HG02759 (cell line): ENCODE measurements around the gene TFE3.

Source experiments
- ATAC-seq: cut with Tn5 transposase; IDR thresholded peaks from one replicate; pipeline ENCODE4 v1.9.1; 2021; ENCODE audit warnings: mild to moderate bottlenecking, moderate library complexity; ENCODE audit not compliant: unreplicated experiment

TFE3 gene

DNA sequence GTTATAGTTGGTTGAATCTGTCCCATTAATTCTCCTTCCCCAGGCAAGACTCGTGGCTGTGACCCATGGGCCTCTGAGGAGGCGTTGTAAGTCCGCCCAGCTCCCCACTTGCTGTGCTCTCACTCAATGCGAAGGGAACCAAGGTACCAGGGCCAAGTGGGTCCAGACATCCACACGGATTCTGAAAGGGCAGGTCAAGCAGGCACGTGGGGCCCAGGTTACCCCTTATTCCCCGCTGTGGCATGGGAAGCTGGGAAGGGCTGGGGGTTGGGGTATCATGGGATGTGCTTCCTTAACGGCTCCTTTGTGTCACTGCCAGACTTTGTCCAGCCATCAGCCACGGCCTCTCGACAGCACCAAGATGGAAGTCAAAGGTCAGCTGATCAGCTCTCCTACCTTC is 18.8 kb upstream of the TFE3 start:
- ATAC-seq: no peak

GRCh38 chrX:49061490-49061889 is 18.3 kb upstream of the TFE3 start:
- no peak for ATAC-seq

- no peak for ATAC-seq
Measured at GRCh38 chrX:49060914-49061313, 17.8 kb upstream of the TFE3 start.

GRCh38 chrX:49059681-49060085 is 16.5 kb upstream of the TFE3 start:
- ATAC-seq: no peak

DNA sequence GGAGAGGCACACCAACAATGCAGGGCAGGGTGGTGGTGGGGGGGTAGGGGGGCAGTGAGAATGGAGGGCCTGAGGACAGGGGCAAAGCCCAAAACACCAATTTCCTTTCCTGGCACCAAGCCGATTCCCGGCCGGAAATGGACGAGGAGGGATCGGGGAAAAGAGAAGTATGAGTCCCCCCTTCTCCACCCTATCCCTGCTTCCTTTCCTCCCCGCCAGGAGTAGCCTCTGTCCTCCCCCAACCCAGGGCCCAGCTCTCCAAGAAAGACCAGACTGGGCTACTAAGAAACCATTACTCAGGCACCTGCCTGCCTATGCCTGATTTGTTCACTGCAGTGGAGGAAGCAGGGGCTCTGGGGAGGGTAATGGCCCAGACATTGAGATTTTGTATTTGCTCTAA is 16.0 kb upstream of the TFE3 start:
- ATAC-seq: no peak

- ATAC-seq: no peak
Measured at GRCh38 chrX:49058794-49059193, 15.6 kb upstream of the TFE3 start, which contains the start of gene CCDC120. TSS of gene CCDC120 (plus strand) at chrX:49058999. CDS start at chrX:49062042, 3,043 bp downstream.

- ATAC-seq: no peak
Measured at GRCh38 chrX:49054073-49054762, 11.1 kb upstream of the TFE3 start.

GRCh38 chrX:49053223-49054072 is 10.3 kb upstream of the TFE3 start:
- peak; percentile 76 for ATAC-seq

DNA sequence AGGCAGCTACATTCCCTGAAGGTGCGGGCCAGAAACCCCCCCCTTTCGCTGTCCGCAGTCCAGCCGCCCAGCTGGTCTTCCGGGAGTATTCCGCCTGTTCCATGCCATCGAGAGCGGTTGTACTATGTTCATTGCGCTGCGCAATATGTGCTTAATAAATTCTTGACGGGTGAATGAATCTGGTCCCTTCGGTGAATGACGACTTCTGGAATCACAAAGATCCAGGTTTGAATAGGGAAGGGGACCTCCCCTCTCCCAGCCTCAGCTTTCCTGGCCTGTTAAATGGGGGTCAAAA is 777 bp upstream of the TFE3 start:
- ATAC-seq: no peak

DNA sequence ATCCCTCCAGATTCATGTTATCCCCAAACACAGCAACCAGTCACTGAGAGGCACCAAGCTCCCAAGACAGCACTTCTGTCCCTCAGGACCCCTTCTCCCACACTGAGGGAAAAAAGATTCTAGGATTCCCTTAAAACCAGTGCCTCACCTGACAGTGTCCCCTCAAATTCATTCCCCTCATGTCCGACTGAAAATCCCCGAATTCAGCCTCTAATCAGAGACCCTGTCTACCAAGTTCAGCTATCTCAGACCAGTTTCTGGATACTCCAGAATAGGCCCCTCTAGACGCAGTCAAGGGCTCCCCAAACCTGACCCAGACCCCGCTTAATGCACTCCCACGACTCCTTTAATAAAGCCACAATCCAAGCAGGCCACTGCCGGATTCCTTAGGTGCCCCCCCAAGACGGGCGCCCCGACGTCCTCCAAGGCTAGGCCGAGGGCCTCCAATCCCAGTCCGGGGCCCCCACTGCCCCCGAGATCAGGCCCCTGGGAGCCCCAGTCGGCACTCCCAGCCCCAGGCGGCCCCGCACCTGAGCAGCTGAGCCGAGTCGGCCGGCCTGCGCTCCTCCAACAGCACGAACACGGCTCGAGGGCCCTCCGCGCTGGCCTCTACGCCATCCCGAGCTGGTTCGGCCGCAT is 457 bp downstream of the TFE3 start:
- peak; percentile 2 for ATAC-seq

DNA sequence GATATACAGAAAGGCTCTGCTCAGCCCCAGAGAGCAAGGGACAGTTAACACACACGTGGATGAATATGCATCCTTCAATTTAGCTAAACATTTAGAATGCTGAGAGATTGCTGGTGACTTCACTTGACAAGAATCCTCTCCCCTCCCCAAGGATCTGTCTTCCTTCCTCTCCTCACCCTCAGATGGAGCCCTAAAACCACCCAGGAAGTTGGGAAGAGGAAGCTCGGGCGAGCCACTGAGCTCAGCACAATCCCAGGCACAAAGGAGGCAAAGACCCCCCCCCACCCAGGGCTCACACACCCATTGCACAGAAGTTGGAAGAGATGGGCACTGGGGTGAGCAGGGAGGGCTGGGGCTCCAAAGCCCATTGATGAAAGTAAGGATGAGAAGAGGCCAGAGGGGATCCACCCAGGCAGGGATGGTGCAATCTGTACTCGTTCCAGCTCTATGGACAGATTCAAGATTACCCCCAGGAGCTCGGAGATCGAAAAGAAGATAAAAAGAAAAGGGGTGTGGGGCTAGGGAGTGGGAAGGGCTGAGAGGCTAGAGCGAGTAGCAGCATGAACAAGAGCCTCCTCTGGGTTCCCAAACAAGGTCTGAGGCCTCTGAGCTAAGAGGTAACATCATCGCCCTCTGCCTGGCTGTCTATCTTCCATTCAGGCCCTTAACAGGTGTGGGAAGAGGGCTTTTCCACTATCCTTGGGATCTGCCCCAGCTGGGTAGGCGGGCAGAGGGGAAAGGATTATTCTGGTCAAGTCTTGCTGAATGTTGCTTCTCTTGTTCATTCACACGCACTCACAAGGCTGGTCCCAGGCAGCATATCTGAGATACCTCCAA is 1.2 kb downstream of the TFE3 start:
- ATAC-seq: no peak

- no peak for ATAC-seq
Measured at GRCh38 chrX:49040376-49040955, 2.7 kb downstream of the TFE3 start.

DNA sequence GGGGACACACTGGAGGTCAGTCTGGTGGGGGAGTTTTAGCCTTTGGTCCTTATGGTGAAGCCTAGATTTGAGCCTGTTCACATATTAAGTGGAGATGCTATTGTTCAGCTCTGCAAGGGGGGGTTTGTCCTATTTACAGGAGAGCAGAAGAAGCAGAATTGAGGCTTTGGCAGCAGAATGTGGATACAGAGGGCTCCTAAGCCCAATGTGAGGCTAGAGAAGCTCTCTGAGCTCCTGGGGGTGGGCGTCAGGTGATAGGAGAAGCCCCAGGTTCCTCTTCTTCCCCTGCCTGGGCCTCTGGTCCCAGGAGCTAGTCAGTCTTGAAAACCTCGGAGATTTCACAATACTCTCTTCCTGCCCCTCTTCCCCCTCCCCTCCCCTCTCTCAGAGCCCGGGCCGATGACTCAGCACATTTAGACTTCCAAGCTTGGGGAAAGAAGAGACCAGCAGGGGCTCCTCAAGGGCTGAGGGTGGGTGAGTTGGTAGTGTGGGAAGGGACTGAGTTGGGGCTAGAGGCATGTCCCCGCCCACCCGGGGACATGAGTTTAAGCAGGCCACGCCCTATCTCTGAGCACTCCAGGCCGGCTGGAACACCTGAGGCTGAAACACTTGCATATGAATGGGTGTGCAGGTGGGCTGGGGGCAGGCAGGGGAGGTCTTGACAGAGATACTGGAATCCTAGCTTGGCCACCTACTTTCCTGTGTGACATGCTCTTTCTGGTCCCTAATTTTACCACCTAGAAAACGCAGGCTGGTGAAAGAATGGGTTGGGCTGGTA is 3.4 kb downstream of the TFE3 start:
- ATAC-seq: no peak

- ATAC-seq: no peak
Measured at GRCh38 chrX:49037883-49038475, 5.2 kb downstream of the TFE3 start.

- no peak for ATAC-seq
Measured at GRCh38 chrX:49030283-49030682, 12.9 kb downstream of the TFE3 start.

GRCh38 chrX:49029876-49030275 is 13.3 kb downstream of the TFE3 start:
- no peak for ATAC-seq

GRCh38 chrX:49019599-49020249 is 23.4 kb downstream of the TFE3 start:
- ATAC-seq: no peak

DNA sequence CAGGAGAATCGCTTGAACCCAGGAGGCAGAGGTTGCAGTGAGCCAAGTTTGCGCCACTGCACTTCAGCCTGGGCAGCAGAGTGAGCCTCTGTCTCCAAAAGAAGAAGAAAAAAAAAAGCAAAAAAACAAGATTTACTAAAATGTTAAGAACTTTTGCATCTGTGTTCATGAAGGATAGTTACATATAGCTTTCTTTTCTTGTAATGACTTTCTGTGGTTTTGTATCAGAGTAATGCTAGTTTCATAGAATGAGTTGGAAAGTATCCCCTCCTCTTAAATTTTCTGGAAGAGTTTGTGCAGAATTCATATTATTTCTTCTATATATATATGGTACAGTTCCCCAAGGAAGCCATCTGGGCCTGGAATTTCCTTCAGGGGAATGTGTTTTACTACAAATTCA is 24.1 kb downstream of the TFE3 start:
- no peak for ATAC-seq

DNA sequence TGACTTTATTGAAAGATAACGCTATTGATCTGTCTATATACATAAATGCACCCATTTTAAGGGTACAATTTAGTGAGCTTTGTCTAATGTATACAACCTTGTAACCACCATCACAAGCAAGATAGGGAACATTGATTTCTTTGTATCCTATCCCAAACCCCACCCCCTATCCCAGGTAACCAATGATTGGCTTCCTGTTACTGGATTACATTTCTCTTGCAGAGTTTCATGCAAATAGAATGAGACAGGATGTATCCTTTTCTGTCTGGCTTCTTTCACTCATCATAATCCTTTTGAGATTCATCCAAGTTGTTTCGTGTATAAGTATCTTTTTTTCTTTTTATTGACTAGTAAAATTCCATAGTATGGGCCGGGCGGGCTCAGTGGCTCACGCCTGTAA is 39.5 kb downstream of the TFE3 start:
- ATAC-seq: no peak
